Adrenal gland (tissue), 5 donors: Measurements from ENCODE around the gene METTL13.

Experiments
- POLR2A ChIP-seq, 2 donors: fragments of 450-650 bp; IDR thresholded peaks; one replicate each; pipeline ENCODE4 v1.6.1; 2017; ENCODE audit warnings: antibody characterized with exemption in 2 of 2, mild to moderate bottlenecking in 2 of 2, moderate library complexity in 1 of 2
- TF ChIP-seq, protein P1 (sequence below), 6 experiments: fragments of 450-650 bp in 4 of 6; fragments of 200-600 bp in 2 of 6; sonication (generic) in 1 of 6; IDR thresholded peaks; 1 replicate in 5 of 6; 2 replicates in 1 of 6; pipeline versions ENCODE4 v1.5.1 to v1.8.0; 2016 to 2021; ENCODE audit warnings: antibody characterized with exemption in 6 of 6, mild to moderate bottlenecking in 2 of 6, moderate library complexity in 1 of 6
- donor health status: DM: no; HTN: no; CAD: no.

GRCh38 chr1:171793636-171794035, 12.2 kb downstream of the METTL13 start:
- no peak for TF ChIP-seq POLR2A (IDR thresholded peaks at IDR 0.05)
- TF ChIP-seq, protein P1, sequence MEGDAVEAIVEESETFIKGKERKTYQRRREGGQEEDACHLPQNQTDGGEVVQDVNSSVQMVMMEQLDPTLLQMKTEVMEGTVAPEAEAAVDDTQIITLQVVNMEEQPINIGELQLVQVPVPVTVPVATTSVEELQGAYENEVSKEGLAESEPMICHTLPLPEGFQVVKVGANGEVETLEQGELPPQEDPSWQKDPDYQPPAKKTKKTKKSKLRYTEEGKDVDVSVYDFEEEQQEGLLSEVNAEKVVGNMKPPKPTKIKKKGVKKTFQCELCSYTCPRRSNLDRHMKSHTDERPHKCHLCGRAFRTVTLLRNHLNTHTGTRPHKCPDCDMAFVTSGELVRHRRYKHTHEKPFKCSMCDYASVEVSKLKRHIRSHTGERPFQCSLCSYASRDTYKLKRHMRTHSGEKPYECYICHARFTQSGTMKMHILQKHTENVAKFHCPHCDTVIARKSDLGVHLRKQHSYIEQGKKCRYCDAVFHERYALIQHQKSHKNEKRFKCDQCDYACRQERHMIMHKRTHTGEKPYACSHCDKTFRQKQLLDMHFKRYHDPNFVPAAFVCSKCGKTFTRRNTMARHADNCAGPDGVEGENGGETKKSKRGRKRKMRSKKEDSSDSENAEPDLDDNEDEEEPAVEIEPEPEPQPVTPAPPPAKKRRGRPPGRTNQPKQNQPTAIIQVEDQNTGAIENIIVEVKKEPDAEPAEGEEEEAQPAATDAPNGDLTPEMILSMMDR (IDR thresholded peaks at IDR 0.05), result no peak
